ENCODE results near the gene KRT17.
"Not testable (repeated sequence)": the region's sequence is repeated elsewhere in the genome, so short reads cannot be mapped to it uniquely, and the experiment has no call there.

The KRT17 gene

GRCh38 chr17:41619927-41620582 lies 4.3 kb downstream of the KRT17 start:
- not testable (repeated sequence) for DNase-seq

GRCh38 chr17:41619036-41619926 lies 5.1 kb downstream of the KRT17 start:
- DNase-seq = no peak

- DNase-seq = no peak
Measured at GRCh38 chr17:41618341-41619035, 5.9 kb downstream of the KRT17 start.

GRCh38 chr17:41617698-41618097 lies 6.7 kb downstream of the KRT17 start:
- DNase-seq = no peak

GRCh38 chr17:41617136-41617535 lies 7.2 kb downstream of the KRT17 start:
- no peak for DNase-seq

GRCh38 chr17:41616486-41616885 lies 7.9 kb downstream of the KRT17 start:
- not testable (repeated sequence) for DNase-seq

- DNase-seq = no peak
Measured at GRCh38 chr17:41615454-41615853, 8.9 kb downstream of the KRT17 start.

GRCh38 chr17:41614767-41615166 lies 9.6 kb downstream of the KRT17 start:
- DNase-seq = not testable (repeated sequence)

GRCh38 chr17:41614098-41614497 lies 10.3 kb downstream of the KRT17 start:
- no peak for DNase-seq

GRCh38 chr17:41613277-41614082 lies 10.9 kb downstream of the KRT17 start:
- DNase-seq = no peak

- DNase-seq = not testable (repeated sequence)
Measured at GRCh38 chr17:41612376-41613160, 11.8 kb downstream of the KRT17 start, which contains the start of gene KRT16. Gene KRT16 (minus strand): TSS chr17:41612767. CDS start chr17:41612688, 79 bp downstream.

GRCh38 chr17:41610965-41611640 lies 13.3 kb downstream of the KRT17 start:
- DNase-seq = no peak

GRCh38 chr17:41610061-41610517 lies 14.3 kb downstream of the KRT17 start:
- DNase-seq = peak in 1 of 2 donors; percentile 10

- DNase-seq = not testable (repeated sequence)
Measured at GRCh38 chr17:41606930-41607329, 17.4 kb downstream of the KRT17 start.

GRCh38 chr17:41602524-41602923 lies 21.9 kb downstream of the KRT17 start:
- DNase-seq = no peak

- DNase-seq = no peak
Measured at GRCh38 chr17:41600318-41600717, 24.1 kb downstream of the KRT17 start.

GRCh38 chr17:41599680-41600079 lies 24.7 kb downstream of the KRT17 start:
- DNase-seq = no peak

- DNase-seq = no peak
Measured at GRCh38 chr17:41595585-41595984, 28.8 kb downstream of the KRT17 start.

GRCh38 chr17:41594363-41594915 lies 29.9 kb downstream of the KRT17 start:
- DNase-seq = no peak

- DNase-seq = no peak
Measured at GRCh38 chr17:41593306-41593981, 30.9 kb downstream of the KRT17 start.

All from inflammatory macrophage (primary cell).